Testis (tissue), 3 donors: ENCODE measurements around the gene SMARCD1. TPM values are rescaled to one million over a fixed set of nuclear protein-coding genes. Genes with fewer than 3 reads are reported as not detected.

Experiments
- DNase-seq: peaks from one replicate; pipeline ENCODE4 v3.0.0-alpha.2; 2019
- H3K27ac ChIP-seq, 2 donors: fragments of 200-600 bp; sonication (generic); one replicate each; pipeline ENCODE4 v1.5.1; 2019
- H3K27me3 ChIP-seq: fragments of 200-600 bp; sonication (generic); one replicate; pipeline ENCODE4 v1.5.1; 2019
- H3K36me3 ChIP-seq: fragments of 200-600 bp; sonication (generic); one replicate; pipeline ENCODE4 v1.5.1; 2017; ENCODE audit warnings: low read depth; ENCODE audit errors: missing control alignments
- H3K4me1 ChIP-seq: fragments of 200-600 bp; sonication (generic); one replicate; pipeline ENCODE4 v1.5.1; 2019
- H3K4me3 ChIP-seq, 2 donors: fragments of 200-600 bp; sonication (generic); one replicate each; pipeline ENCODE4 v1.5.1; 2017 to 2019
- H3K9me3 ChIP-seq: fragments of 200-600 bp; sonication (generic); one replicate; pipeline ENCODE4 v1.5.1; 2017
- POLR2A ChIP-seq: fragments of 450-650 bp; IDR thresholded peaks from one replicate; pipeline ENCODE4 v1.6.1; 2017; ENCODE audit warnings: antibody characterized with exemption, mild to moderate bottlenecking, moderate library complexity
- WGBS, 2 donors: methylation state at CpG; one replicate each; pipeline ENCODE4 v1.1.5; 2018; 5-methylcytosine and 5-hydroxymethylcytosine counted together
- intact Hi-C: fragments of 100-400 bp; cut with DNase I; formaldehyde crosslinking; loops from one replicate; pipeline ENCODE4 v1.15.1; 2023; ENCODE audit warnings: low total_unique reads
- polyA plus RNA-seq: library from polyadenylated mRNA; stranded (reverse); fragments of 350-450 nt; fragmentation: Illumina TruSeq; extraction: RNeasy Lipid Tissue Mini Kit (QIAGEN cat#74804); gene quantifications from one replicate; pipeline ENCODE4 v1.2.3, GENCODE V29; 2014; ENCODE audit warnings: low read depth, low replicate concordance; ENCODE audit not compliant: insufficient read depth
- total RNA-seq, 2 donors: library from RNA; depleted of rRNA; stranded (reverse); fragments of >200 nt; gene quantifications; one replicate each; pipeline ENCODE4 v1.2.3, GENCODE V29; 2016
- TF ChIP-seq, protein P1 (sequence below), 3 experiments: fragments of 450-650 bp in 2 of 3; fragments of 200-600 bp in 1 of 3; sonication (generic) in 1 of 3; IDR thresholded peaks; one replicate each; pipeline ENCODE4 v1.5.1; 2016 to 2019; ENCODE audit warnings: antibody characterized with exemption in 3 of 3, mild to moderate bottlenecking in 2 of 3, moderate library complexity in 1 of 3

The SMARCD1 gene
- total and polyA plus RNA-seq, 3 donors from 2014 or later, result 67.3 to 99.0 (median 87.6) TPM

DNA sequence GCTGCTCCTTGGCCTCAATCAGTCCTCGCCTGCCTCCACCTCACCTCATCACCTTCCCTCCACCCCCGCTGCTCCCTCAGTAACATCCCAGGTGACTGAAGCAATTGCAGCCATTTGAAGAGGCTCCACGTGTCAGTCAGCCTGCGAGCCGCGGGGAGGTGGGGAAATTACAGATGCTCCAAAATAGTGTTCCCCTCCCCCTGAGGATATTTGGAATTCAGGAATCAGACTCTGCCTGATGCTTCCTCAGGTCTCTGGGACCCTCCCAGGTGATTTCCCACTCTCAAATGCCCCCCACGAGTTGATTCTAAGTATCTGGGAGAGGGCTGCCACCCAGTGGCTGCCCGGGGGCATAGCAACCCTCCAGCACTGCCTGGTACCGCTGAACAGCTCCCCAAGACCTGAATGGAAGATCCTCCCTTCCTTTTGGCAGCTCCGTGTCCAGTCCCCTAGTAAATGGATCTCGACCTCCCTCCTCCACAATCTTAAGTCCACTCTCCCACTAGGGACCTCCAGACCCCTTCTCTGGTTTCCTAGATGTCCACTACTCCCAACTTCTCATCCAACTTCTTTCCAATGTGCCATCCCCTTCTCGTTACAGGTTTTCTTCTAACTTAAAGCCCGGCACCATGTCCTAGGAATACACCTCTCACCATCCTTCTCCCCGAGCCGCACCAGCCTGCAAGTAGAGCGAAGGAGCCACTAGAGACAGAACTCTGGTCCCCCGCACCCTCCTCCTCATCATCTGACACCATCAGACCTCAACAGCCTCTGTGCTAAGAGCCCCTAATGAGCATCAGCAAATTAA, 29.1 kb upstream of the SMARCD1 start:
- intact Hi-C loops, result loop anchor here (5.0 kb wide), 1 partner anchor 84 kb away; the partner anchor contains the start of gene AQP6
- TF ChIP-seq, protein P1, sequence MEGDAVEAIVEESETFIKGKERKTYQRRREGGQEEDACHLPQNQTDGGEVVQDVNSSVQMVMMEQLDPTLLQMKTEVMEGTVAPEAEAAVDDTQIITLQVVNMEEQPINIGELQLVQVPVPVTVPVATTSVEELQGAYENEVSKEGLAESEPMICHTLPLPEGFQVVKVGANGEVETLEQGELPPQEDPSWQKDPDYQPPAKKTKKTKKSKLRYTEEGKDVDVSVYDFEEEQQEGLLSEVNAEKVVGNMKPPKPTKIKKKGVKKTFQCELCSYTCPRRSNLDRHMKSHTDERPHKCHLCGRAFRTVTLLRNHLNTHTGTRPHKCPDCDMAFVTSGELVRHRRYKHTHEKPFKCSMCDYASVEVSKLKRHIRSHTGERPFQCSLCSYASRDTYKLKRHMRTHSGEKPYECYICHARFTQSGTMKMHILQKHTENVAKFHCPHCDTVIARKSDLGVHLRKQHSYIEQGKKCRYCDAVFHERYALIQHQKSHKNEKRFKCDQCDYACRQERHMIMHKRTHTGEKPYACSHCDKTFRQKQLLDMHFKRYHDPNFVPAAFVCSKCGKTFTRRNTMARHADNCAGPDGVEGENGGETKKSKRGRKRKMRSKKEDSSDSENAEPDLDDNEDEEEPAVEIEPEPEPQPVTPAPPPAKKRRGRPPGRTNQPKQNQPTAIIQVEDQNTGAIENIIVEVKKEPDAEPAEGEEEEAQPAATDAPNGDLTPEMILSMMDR (IDR thresholded peaks at IDR 0.05), result peak; percentile 57 to 84 (median 62)
- TF ChIP-seq POLR2A, result no peak
- Histone ChIP-seq H3K4me3 (no peak overlapping the region), H3K36me3 (no peaks in the 10 kb centered on the region), H3K27me3 (no peaks in the 10 kb centered on the region), H3K4me1 (peaks cover 17% of the 10 kb centered on the region), H3K27ac (no peak overlapping the region), H3K9me3 (no peaks in the 10 kb centered on the region)
- DNase-seq, result peak; percentile 58
- WGBS, 2 donors, result 11 to 12% methylated on average over 16 to 17 of the region's 17 CpGs

DNA sequence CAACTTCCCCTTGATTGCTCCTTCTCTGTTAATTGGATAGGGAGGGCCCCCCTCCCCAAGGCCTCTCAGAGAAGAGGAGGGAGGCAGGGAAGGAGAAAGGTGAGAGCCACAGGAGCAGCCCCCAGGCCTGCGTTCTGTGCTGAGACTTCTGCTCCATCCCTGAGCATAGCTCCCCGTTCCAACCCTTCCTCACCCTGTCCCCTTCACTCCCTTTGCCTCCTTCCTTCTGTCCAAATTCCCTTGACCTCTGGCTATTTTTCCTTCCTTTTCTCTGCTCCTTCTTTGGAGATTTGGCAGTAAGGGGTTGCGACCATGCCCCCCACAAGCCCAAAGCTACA, 28.5 kb upstream of the SMARCD1 start:
- no peak overlapping the region for H3K27ac ChIP-seq
- TF ChIP-seq, protein P1 (IDR thresholded peaks at IDR 0.05), result no peak
- no peak for TF ChIP-seq POLR2A
- no peaks in the 10 kb centered on the region for H3K9me3 ChIP-seq
- H3K36me3 ChIP-seq, result no peaks in the 10 kb centered on the region
- WGBS, 2 donors, result 6 to 15% methylated on average over 3 of the region's 3 CpGs
- H3K4me1 ChIP-seq, result peaks cover 17% of the 10 kb centered on the region
- intact Hi-C loops, result loop anchor here (5.0 kb wide), 1 partner anchor 84 kb away; the partner anchor contains the start of gene AQP6
- H3K27me3 ChIP-seq, result no peaks in the 10 kb centered on the region
- H3K4me3 ChIP-seq, result no peak overlapping the region
- DNase-seq, result no peak

DNA sequence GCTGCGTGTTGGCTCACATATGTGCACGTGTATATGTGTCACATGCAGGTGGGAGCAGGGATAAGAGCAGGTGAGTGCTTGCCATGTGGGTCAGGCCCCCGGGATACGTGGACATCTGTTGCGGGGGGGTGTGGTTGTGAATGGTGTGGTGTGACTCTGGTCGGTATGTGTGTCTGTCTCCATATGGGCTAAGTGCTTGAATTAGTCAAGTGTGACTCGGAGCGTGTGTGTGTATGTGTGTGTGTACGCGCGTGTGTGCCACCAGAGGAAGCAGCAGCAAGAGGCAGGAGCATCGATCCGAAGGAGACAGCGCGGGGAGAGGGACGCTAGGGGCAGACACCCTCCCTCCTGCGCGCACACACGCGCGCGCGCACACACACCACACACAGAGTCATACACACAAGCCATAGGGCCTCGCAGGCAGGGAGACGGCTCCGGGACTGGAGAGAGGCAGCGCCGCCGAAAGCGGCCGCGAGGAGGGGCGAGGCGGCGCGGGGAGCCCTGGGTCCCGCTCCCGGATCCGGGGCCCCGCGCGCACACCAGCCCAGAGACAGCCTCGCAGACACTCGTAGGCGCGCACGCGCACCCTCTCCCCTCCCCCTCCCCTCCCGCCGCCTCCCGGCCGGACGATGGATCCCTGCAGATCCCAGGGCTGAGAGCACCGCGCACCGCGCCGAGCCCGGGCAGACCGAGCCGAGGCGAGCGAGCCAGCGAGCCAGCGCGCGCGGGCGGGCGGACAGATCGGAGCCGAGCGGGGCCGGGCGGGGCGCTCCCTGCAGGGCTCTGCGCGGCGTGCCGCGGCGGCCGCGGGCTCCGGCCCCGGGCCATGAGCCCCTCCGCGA, 27.9 kb upstream of the SMARCD1 start, which contains the start of gene ASIC1:
TSS of gene ASIC1 (plus strand) at position 597 of the 842 bp plus-strand sequence. CDS start 1,171 bp downstream, outside the sequence.
- Histone ChIP-seq H3K27me3 (no peaks in the 10 kb centered on the region), H3K4me1 (peaks cover 17% of the 10 kb centered on the region), H3K36me3 (no peaks in the 10 kb centered on the region), H3K27ac (no peak within 1 kb of the TSS), H3K4me3 (peak within 1 kb of the TSS; percentile 47 to 62), H3K9me3 (no peaks in the 10 kb centered on the region)
- intact Hi-C loops, result loop anchor here (5.0 kb wide), 1 partner anchor 85 kb away; the partner anchor contains the start of gene AQP6
- DNase-seq, result peak; percentile 79
- TF ChIP-seq, protein P1 (IDR thresholded peaks at IDR 0.05), result no peak
- TF ChIP-seq POLR2A, result no peak
- 1 to 5% methylated on average over 4 to 46 of the region's 88 CpGs for WGBS, 2 donors

DNA sequence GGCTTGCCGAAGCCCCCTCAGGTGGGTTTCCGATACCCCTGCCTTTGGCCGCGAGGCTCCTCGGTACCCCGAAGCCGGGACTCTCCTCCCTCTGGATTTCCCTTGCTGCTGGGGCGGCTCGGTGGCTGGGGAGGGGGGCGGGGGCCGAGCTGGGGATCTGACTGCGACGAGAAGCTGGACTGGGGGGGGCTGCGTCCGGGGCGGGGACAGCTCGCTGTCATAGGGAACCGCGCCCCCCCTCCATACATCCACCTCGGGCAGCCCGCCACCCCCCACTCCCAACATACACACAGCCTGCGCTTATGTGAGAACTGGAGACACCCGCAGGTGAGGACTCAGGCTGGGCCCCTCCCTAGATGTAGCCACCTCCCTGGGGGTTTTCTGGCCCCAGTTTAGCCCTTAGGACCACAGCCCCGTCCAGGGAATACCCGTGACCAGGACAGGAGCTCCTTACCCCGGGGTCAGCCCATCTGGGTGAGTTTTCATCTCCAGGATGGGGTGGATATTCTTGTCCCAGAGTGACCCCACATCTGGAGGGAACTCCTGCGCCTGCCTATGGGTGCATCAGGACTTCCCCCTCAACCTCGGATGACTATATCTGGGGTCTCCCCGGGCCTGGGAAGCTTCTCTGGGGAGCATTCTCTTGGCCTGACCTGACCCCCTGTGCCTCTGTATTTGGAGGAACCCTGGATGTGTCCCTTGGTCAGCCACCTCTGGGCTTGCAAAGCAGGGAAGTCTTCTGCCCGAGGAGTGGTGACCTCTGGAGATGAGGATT, 27.1 kb upstream of the SMARCD1 start:
- H3K27me3 ChIP-seq, result no peaks in the 10 kb centered on the region
- H3K9me3 ChIP-seq, result no peaks in the 10 kb centered on the region
- TF ChIP-seq POLR2A, result no peak
- TF ChIP-seq, protein P1 (IDR thresholded peaks at IDR 0.05), result no peak
- no peak for DNase-seq
- intact Hi-C loops, result loop anchor here (5.0 kb wide), 1 partner anchor 86 kb away; the partner anchor contains the start of gene AQP6
- H3K27ac ChIP-seq, result no peak overlapping the region
- WGBS, 2 donors, result 19 to 27% methylated on average over 15 to 23 of the region's 30 CpGs
- H3K36me3 ChIP-seq, result no peaks in the 10 kb centered on the region
- peaks cover 17% of the 10 kb centered on the region for H3K4me1 ChIP-seq
- H3K4me3 ChIP-seq, result peak overlapping the region; percentile 35 to 47
